ENCODE data around the gene WDR13.

Gene WDR13

DNA sequence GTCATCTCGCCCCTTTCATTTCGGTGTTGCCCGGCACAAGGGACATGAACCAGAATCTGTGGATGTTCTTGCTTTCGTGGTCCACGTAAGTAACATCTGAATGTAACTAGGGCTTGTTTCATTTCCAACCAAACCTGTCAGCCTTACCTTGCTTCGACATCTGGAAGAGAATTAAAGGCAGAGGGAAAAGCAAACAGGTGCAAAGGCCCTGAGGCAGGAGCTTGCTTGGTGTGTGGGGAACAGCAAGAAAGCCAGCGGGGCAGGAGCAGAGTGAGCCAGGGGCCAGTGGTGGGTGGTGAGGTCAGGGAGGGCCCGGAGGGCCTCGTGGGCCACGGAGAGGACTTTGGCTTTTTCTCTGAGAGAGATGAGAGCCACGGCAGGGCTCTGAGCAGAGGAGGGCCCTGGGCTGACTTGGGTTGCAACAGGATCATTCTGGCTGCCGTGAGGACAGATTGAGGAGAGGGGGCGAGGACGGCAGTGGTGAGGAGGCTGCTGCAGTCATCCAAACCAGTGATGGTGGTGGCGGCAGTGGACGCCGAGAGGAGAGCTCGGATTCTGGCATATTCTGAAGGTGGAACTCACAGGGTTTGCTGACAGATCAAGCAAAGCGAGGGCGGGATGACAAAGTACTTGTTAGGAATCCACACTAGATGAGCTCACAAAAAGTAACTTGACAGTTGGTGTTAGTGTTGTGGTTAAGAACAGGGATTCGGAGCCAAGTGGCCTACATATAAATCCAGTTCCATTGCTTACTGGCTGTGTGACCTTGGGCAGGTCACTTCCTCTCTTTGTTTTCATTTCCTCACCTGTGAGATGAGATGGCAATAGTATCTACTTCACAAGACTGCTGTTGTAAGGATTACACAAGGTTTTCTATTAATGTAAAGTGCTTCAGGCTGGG, 6.8 kb upstream of the WDR13 start:
- TF ChIP-seq EP300 (IDR thresholded peaks at IDR 0.05; ENCODE audit: borderline replicate concordance) (no peak), YY1 (IDR thresholded peaks at IDR 0.05; ENCODE audit: low read depth) (no peak), EGR1 (IDR thresholded peaks at IDR 0.05) (no peak), FOXM1 (IDR thresholded peaks at IDR 0.05; ENCODE audit: borderline replicate concordance, low read depth) (no peak), NFIC (IDR thresholded peaks at IDR 0.05) (no peak), TEAD4 (IDR thresholded peaks at IDR 0.05) (no peak), CEBPB (IDR thresholded peaks at IDR 0.05) (no peak), TAF1 (IDR thresholded peaks at IDR 0.05; ENCODE audit: low read depth) (no peak), TCF12 (IDR thresholded peaks at IDR 0.05; ENCODE audit: low read depth) (no peak), ZBTB7A (IDR thresholded peaks at IDR 0.05; ENCODE audit: low read depth) (no peak), RAD21 (IDR thresholded peaks at IDR 0.05; ENCODE audit: low read depth) (no peak), CREB1 (IDR thresholded peaks at IDR 0.05; ENCODE audit: low read depth) (no peak)
- TF ChIP-seq, protein P1, sequence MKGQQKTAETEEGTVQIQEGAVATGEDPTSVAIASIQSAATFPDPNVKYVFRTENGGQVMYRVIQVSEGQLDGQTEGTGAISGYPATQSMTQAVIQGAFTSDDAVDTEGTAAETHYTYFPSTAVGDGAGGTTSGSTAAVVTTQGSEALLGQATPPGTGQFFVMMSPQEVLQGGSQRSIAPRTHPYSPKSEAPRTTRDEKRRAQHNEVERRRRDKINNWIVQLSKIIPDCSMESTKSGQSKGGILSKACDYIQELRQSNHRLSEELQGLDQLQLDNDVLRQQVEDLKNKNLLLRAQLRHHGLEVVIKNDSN (IDR thresholded peaks at IDR 0.05) = no peak
- TF ChIP-seq, protein P2, sequence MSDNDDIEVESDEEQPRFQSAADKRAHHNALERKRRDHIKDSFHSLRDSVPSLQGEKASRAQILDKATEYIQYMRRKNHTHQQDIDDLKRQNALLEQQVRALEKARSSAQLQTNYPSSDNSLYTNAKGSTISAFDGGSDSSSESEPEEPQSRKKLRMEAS (IDR thresholded peaks at IDR 0.05) = no peak
- TF ChIP-seq, protein P3, sequence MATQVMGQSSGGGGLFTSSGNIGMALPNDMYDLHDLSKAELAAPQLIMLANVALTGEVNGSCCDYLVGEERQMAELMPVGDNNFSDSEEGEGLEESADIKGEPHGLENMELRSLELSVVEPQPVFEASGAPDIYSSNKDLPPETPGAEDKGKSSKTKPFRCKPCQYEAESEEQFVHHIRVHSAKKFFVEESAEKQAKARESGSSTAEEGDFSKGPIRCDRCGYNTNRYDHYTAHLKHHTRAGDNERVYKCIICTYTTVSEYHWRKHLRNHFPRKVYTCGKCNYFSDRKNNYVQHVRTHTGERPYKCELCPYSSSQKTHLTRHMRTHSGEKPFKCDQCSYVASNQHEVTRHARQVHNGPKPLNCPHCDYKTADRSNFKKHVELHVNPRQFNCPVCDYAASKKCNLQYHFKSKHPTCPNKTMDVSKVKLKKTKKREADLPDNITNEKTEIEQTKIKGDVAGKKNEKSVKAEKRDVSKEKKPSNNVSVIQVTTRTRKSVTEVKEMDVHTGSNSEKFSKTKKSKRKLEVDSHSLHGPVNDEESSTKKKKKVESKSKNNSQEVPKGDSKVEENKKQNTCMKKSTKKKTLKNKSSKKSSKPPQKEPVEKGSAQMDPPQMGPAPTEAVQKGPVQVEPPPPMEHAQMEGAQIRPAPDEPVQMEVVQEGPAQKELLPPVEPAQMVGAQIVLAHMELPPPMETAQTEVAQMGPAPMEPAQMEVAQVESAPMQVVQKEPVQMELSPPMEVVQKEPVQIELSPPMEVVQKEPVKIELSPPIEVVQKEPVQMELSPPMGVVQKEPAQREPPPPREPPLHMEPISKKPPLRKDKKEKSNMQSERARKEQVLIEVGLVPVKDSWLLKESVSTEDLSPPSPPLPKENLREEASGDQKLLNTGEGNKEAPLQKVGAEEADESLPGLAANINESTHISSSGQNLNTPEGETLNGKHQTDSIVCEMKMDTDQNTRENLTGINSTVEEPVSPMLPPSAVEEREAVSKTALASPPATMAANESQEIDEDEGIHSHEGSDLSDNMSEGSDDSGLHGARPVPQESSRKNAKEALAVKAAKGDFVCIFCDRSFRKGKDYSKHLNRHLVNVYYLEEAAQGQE (IDR thresholded peaks at IDR 0.05; ENCODE audit: low read depth) = no peak

DNA sequence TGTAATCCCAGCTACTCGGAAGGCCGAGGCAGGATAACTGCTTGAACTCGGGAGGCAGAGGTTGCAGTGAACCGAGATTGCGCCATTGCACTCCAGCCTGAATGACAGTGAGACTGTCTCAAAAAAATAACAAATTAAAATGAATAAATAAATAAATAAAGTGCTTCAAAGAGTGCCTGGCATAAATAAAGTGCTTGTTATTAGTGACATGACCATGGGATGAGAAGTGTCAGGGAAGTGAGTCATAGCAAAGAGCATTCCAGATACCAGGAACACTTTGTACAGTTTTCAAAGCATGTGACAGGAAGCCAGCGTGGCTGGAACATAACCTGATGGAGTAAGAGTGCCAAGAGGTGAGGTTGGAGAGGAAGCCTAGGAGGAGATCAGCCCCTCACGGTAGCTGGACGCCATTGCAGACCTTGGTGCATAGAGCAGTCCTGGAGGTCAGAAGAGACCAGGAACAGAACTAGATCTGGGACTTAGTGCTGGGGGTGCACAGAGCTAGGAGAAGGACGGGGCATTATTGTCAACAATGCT, 6.0 kb upstream of the WDR13 start:
- no peak for TF ChIP-seq CEBPB (IDR thresholded peaks at IDR 0.05)
- no peak for TF ChIP-seq NFIC (IDR thresholded peaks at IDR 0.05)
- TF ChIP-seq CREB1 (IDR thresholded peaks at IDR 0.05; ENCODE audit: low read depth) = no peak
- TF ChIP-seq EGR1 (IDR thresholded peaks at IDR 0.05) = no peak
- TF ChIP-seq ZBTB7A (IDR thresholded peaks at IDR 0.05; ENCODE audit: low read depth) = no peak

DNA sequence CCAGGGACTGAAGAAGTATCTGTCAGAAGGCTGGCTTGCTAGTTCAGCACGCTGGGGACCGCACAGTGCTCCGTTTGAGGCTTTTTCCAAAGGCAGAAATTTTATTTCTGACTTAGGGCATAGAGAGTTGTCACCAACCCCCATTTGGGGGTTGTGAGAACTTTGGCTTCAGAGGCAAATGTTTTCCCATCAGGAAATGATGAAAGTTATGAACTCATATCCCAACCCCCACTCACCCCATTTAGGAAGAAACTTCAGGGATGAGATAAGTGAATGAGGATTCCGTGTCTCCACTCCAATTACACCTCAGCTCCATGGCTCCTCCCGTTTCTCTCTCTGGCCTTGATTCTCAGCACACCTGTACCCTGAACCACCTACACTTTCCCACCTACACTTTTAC, 4.3 kb upstream of the WDR13 start:
- TF ChIP-seq CEBPB (IDR thresholded peaks at IDR 0.05) (no peak), RAD21 (IDR thresholded peaks at IDR 0.05; ENCODE audit: low read depth) (no peak), CREB1 (IDR thresholded peaks at IDR 0.05; ENCODE audit: low read depth) (no peak), TAF1 (IDR thresholded peaks at IDR 0.05; ENCODE audit: low read depth) (no peak), ZBTB7A (IDR thresholded peaks at IDR 0.05; ENCODE audit: low read depth) (no peak), FOXM1 (IDR thresholded peaks at IDR 0.05; ENCODE audit: borderline replicate concordance, low read depth) (no peak), YY1 (IDR thresholded peaks at IDR 0.05; ENCODE audit: low read depth) (no peak), TCF12 (IDR thresholded peaks at IDR 0.05; ENCODE audit: low read depth) (no peak), TEAD4 (IDR thresholded peaks at IDR 0.05) (no peak), EP300 (IDR thresholded peaks at IDR 0.05; ENCODE audit: borderline replicate concordance) (no peak), NFIC (IDR thresholded peaks at IDR 0.05) (no peak), EGR1 (IDR thresholded peaks at IDR 0.05) (no peak)
- TF ChIP-seq, protein P2 (IDR thresholded peaks at IDR 0.05) = no peak
- TF ChIP-seq, protein P3 (IDR thresholded peaks at IDR 0.05; ENCODE audit: low read depth) = no peak
- TF ChIP-seq, protein P1 (IDR thresholded peaks at IDR 0.05) = no peak

DNA sequence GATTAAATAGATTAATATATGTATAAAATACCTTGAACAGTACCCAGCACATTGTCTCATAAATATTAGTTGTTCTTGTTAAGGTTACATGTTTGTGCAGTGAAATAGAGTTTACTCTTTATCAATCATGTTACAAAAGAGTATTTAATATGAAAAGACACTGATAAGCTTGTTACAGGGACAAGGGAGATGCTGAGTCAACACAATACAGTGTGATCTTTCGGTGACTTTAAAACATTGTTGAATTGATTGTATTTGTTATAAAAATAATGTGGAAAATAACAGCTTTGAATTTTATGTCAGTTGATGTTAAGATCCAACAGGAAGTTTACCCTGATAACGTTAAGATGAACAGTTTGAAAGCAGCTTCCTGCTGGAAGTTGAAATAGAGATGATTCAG, 1.4 kb upstream of the WDR13 start:
- TF ChIP-seq NFIC (IDR thresholded peaks at IDR 0.05) (no peak), FOXM1 (IDR thresholded peaks at IDR 0.05; ENCODE audit: borderline replicate concordance, low read depth) (no peak), CEBPB (IDR thresholded peaks at IDR 0.05) (no peak), TEAD4 (IDR thresholded peaks at IDR 0.05) (no peak), TAF1 (IDR thresholded peaks at IDR 0.05; ENCODE audit: low read depth) (no peak), CREB1 (IDR thresholded peaks at IDR 0.05; ENCODE audit: low read depth) (no peak), YY1 (IDR thresholded peaks at IDR 0.05; ENCODE audit: low read depth) (no peak), EP300 (IDR thresholded peaks at IDR 0.05; ENCODE audit: borderline replicate concordance) (no peak), RAD21 (IDR thresholded peaks at IDR 0.05; ENCODE audit: low read depth) (no peak), TCF12 (IDR thresholded peaks at IDR 0.05; ENCODE audit: low read depth) (no peak), EGR1 (IDR thresholded peaks at IDR 0.05) (no peak)
- TF ChIP-seq, protein P3 (IDR thresholded peaks at IDR 0.05; ENCODE audit: low read depth) = no peak
- TF ChIP-seq, protein P2 (IDR thresholded peaks at IDR 0.05) = no peak
- TF ChIP-seq, protein P1 (IDR thresholded peaks at IDR 0.05) = no peak

All from Ishikawa (cell line).